Measurements from ENCODE around the gene INPP4A.

INPP4A gene

DNA sequence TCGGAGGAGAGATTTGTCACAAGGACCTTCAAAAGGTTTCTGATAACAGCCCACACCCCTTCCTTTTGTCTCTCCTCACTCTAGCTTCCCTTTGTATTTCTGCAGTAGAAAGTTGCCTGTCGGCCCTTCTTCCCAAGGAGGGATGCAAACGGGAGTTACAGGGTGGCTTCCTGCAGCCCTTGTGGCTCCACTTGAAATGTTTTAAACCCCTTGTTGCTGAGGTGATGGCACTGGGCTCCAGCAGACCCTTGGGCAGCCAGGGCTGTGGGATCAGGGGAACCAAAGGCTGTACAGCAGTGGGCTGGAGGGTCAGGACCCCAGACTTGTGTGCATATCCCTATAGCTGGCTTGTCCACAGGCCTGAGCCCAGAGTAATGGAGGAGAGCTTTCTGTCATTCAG, 101.5 kb downstream of the INPP4A start:
- DNase-seq (ENCODE audit: low spot score), result no peak
- TF ChIP-seq, protein P1, sequence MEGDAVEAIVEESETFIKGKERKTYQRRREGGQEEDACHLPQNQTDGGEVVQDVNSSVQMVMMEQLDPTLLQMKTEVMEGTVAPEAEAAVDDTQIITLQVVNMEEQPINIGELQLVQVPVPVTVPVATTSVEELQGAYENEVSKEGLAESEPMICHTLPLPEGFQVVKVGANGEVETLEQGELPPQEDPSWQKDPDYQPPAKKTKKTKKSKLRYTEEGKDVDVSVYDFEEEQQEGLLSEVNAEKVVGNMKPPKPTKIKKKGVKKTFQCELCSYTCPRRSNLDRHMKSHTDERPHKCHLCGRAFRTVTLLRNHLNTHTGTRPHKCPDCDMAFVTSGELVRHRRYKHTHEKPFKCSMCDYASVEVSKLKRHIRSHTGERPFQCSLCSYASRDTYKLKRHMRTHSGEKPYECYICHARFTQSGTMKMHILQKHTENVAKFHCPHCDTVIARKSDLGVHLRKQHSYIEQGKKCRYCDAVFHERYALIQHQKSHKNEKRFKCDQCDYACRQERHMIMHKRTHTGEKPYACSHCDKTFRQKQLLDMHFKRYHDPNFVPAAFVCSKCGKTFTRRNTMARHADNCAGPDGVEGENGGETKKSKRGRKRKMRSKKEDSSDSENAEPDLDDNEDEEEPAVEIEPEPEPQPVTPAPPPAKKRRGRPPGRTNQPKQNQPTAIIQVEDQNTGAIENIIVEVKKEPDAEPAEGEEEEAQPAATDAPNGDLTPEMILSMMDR (IDR thresholded peaks at IDR 0.05; ENCODE audit: extremely low read depth, missing control alignments), result no peak

DNA sequence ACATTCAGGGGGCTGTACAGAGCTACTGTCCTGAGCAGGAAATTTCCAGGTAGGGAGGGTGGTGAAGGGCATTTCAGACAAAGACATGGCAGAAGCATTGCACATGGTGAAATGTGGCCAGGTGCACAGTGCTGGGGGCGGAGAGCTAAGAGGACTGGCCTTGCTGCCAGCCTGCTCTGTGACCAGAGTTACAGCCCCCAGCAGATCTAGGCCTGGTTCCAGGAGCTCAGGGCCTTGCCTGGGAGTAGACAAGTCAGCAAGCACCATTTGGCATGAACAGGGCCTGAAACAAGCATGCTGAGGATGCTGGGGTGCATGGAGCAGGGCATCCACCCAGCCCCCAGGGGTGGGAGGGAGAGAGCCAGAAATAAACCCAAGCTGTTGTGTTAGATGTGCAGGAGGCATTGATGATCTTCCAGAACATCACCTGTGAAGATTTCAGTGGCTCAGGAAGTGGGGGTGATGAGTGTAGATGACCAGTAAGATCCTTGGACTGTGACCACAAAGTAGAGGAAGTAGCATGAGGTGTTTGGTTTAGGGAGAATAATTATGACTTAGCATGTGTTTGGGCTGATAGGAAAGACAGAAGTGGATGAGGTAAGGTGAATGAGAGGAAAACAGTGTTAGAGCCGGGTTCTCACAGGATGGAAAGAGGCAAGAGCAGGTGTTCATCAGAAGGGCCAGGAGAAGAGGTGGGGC, 102.6 kb downstream of the INPP4A start:
- TF ChIP-seq, protein P1 (IDR thresholded peaks at IDR 0.05; ENCODE audit: extremely low read depth, missing control alignments), result no peak
- no peak for DNase-seq (ENCODE audit: low spot score)

DNA sequence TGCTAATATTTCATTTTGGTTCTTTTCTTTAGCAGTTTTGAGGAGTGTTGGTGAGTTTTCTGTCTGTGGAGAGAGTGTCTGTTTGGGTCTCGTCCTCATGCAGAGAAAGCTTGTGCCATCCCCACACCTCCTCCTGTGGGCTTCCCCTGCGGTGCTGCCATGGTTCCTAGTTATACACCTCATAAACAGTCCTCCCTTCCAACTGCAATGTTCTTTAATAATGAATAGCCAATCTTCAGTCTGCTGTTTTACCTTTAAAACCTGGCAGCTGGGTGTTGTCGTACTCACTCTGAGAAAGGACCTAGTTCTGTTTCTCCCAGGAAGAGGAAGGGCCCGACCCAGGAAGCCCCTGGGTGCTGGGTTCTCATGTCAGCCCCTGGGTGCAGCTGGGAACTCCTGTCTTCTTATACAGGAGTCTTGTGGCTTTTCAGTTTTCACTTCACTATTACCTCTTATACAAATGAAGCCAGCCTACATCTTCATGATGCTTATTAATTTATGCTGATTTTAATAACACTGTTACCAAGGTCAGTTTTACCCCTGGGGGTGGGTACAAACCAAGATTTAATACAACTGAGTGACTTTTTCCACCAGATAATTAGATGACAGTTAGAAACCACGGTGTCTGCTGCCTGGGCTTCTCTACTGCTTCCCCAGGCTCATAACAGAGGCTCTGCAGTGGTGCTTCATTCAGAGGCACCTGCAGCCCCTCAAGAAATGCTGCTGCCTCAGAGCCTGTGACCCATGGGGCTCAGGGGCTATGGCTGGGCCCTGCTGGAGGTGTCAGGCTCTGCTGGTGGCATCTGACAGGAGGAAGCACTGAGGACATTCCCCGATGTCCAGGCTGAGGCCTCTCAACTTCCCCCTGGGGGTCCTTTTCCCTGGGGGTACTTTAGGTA, 104.5 kb downstream of the INPP4A start:
- no peak for DNase-seq (ENCODE audit: low spot score)
- TF ChIP-seq, protein P1 (IDR thresholded peaks at IDR 0.05; ENCODE audit: extremely low read depth, missing control alignments), result no peak

DNA sequence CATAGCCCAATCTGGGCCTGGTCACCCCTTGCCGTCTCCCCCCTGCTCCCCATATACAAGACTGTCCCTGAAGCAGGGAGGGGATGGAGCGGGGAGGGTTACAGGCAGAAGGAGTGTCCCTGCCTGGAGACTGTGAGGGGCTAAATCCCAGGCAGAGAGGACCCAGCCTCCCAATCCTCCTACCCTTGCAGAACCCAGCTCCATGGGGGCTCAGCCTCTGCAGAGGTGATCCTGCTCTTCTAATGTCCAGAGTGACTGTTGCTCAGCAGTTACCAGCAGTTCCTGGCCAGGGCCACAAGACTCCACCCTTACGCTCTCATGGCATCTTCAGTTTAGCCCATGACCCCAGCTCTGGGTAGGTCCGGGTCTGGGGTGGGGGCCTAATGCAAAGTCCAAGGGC, 105.5 kb downstream of the INPP4A start:
- DNase-seq (ENCODE audit: low spot score), result no peak

DNA sequence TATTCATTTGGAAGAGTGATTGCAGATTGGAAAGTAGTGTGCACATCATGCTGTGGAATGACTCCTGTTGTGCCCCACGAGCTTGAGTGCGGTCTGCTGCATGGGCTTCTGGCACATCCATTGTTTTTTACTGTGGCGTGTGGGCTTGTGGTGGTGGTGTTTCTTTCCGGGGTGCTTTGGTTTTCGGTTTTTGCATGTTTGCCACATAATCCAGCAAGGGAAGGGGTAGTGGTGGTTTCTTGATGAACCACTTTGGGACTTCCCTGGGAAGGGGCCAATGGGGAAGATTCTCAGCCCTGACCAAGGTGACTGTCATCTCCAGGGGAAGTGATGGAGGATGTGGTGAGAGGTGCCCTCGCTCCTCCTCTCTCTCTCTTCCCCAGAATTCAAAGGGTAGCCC, 106.7 kb downstream of the INPP4A start:
- DNase-seq (ENCODE audit: low spot score), result no peak
- TF ChIP-seq, protein P1 (IDR thresholded peaks at IDR 0.05; ENCODE audit: extremely low read depth, missing control alignments), result no peak

More for the DNA sequence above, 105.5 kb downstream of the INPP4A start:
- TF ChIP-seq, protein P1 (IDR thresholded peaks at IDR 0.05; ENCODE audit: extremely low read depth, missing control alignments), result no peak

DNA sequence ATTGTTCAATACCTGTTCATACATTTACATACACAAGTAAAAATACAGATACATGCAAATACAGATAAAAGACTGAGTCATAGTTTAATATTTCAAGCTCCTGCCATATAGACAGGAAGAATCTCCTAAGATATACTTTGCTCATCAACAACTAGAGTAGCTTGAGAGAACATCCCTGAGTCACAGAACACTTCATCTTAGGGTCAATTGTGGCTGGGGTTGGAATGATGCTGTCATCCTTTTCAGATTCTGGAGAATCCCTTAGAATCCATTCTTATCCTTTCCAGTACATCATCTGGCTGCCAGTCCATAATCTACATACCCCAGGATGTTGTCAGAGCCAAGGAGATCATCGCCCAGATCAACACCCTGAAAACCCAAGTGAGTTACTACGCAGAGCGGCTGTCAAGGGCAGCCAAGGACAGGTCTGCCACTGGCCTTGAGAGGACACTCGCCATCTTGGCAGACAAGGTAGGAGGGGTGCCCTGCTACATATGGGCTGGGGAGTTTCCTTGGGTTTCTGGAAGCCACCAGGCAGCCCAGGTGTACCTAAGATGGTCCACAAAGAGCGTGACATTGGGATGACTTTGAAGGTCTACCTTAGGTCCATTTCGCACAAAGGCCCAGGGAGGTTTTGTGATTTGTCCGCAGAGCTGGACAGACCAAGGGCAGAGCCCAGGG, 108.0 kb downstream of the INPP4A start:
- TF ChIP-seq, protein P1 (IDR thresholded peaks at IDR 0.05; ENCODE audit: extremely low read depth, missing control alignments), result no peak
- DNase-seq (ENCODE audit: low spot score), result no peak
